GM18519 (cell line): ENCODE data around the gene POU6F1.
"Not testable (repeated sequence)": the region's sequence is repeated elsewhere in the genome, so short reads cannot be mapped to it uniquely, and the experiment has no call there.

ENCODE experiments used
- ATAC-seq: cut with Tn5 transposase; IDR thresholded peaks from one replicate; pipeline ENCODE4 v1.9.1; 2021; ENCODE audit warnings: mild to moderate bottlenecking, moderate library complexity; ENCODE audit not compliant: unreplicated experiment, low FRiP score

POU6F1 gene

DNA sequence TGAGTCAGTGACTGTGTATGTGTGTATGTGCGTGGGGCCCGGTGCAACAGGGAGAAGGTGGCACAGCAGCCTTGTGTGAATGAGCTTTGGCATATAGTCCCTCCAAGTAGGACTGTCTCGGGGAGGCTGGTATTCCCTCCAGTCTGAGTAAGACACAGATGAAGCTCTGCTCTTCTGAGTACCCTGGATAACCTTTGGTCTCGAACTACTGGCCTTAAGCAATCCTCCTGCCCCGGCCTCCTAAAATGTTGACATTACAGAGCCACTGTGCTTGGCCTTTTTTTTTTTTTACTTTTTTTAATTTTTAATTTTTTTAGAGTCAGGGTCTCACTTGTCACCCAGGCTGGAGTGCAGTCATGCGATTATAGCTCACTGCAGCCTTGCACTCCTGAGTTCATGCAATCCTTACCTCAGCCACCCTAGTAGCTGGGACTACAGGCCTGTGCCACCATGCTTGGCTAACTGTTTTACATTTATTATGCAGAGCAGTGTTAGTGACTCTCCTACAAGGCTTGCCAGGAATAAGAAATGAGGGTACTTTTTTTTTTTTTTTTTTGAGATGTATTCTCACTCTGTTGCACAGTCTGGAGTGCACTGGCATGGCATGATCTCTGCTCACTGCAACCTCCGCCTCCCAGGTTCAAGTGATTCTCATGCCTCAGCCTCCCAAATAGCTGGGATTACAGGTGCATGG is 11.4 kb upstream of the POU6F1 start:
- no peak for ATAC-seq

DNA sequence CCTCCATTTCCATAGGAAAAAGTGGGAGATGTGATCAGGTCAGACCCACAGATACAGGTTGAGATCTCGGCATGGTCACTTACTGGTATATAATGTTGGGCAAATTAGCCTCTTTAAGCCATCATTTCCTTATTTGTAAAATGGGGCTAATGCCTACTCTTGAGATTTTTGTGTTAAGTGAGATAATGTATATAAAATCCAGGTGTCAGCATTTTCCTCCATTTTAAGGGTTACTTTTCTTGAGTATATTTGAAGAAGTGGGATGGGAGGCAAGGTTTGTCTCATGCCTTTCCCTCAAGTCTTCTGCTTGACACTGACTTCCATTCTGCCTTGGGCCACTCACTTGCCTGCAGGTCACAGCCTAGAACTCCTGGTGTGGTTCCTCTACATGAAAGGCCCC is 10.1 kb upstream of the POU6F1 start:
- no peak for ATAC-seq

GRCh38 chr12:51227112-51227511 is 9.2 kb upstream of the POU6F1 start:
- ATAC-seq: not testable (repeated sequence)

DNA sequence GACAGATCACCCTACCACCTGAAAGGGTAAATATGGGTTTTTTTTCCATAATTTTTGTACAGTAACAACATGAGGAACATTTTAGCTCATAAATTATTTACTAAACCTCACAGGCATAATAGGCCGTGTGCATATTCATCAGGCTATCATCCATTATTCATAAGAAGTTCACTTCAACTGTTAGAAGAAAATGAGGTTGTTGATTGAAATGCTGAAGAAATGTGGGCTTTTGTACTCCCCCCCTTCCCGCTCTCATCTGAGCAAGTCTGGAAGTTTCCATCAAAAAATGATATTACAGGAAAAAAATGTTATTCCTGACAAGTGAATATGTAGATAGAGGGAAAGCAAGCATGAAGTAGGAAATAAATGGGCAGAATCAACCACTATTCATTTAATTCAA is 7.9 kb upstream of the POU6F1 start:
- no peak for ATAC-seq

GRCh38 chr12:51225234-51225633 is 7.4 kb upstream of the POU6F1 start:
- no peak for ATAC-seq

GRCh38 chr12:51224625-51225024 is 6.8 kb upstream of the POU6F1 start:
- no peak for ATAC-seq

GRCh38 chr12:51222461-51222860 is 4.6 kb upstream of the POU6F1 start:
- ATAC-seq: no peak

- not testable (repeated sequence) for ATAC-seq
Observed at GRCh38 chr12:51219857-51220256, 2.0 kb upstream of the POU6F1 start.

DNA sequence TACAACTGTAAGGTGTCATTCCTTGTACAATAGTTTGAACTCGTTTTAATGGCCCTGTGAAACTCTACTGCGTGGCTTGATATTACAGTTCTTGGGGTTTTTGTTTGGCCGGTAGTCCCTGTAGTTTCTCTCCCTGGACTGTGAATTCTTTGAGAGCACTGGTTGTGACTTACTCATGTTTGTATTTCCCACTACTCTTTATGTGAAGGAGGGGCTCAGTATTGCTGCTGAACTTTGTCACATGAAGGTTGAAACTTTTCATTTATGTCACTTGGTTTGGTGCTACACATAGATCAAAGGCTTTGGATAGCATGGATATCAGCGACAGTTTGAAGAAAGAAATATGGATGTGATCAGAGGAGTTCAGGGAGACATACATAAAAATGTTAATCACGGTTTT is 1.5 kb upstream of the POU6F1 start:
- no peak for ATAC-seq

DNA sequence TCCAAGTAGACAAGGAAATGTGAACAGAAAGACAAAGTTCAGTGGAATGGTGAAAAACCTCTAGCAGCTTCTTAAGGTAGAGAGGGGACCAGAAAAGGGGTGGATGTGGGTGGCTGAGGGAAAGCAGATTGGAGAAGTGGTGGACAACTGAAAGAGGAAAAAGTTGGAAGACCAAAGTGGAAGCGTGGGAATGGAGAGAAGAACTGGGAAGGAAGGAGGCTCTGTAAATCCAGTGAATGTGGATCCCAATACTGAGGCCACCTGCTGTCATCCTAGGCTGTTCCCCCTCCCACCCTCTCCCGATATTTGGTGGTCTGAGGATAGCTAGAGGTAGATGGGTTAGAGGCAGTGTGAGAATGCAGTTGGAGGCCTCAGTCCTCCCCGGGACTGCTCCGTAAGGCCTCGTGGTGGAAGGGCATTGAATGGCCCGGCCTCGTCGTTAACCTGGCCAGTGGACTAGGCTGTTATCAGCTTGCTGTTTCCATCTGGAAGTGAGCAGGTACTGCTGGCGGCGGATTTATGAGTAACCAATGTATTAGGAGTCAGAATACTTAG is 822 bp upstream of the POU6F1 start:
- no peak for ATAC-seq

- ATAC-seq: no peak
Observed at GRCh38 chr12:51217133-51217967, 512 bp downstream of the POU6F1 start.

DNA sequence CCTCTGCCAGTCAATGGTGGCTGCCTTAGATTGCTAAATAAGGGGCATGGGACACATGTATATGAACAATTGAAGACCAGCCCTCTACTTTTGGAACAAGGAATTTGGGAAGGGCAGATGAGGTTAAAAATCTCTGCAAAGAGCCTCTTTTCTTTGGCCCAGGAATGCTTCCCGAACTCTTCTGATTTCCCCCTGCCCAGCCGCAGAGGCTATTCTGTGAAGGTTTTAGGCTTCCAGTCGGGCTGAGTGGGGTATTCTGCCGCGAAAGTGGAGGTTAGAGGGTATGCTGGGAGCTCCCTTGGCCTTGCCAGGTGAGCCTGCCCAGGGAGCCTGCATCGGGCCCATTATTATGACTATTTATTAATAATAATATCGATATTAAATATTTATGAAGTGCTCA is 1.2 kb downstream of the POU6F1 start:
- ATAC-seq: no peak

GRCh38 chr12:51214895-51215294 is 3.0 kb downstream of the POU6F1 start:
- no peak for ATAC-seq

DNA sequence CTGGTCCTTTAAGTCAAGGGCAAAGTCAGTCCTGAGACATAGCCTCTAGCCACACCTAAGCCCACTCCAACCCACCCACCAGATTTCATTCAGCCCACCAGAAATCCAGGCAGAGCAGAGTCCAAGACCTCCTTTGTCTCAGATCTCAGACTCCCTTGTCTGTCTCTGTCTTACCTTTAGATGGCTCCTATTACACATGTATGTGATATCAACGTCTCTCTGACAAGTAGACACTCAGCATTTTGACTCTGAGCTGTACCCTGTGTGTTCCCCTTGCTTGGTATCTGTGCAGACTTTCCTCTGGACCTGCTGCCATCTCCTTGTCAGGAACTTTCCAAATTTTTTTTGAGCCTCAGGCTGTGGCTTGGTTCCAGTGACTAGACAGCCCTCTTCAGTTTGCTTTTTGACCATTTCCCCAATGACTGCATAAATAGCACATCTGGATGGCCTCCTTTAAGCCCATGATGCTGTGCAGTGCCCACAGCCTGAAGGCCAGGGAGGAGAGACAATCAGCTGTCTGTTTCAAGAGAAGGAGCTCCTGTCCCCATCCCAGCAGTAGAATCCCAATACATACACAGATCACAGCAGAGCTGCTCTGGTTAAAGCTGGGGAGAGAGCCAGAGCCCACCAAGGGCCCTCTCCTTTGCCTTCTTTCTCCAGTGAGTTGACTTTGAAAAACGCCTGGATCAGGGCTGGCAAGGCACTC is 7.0 kb downstream of the POU6F1 start:
- ATAC-seq: no peak

DNA sequence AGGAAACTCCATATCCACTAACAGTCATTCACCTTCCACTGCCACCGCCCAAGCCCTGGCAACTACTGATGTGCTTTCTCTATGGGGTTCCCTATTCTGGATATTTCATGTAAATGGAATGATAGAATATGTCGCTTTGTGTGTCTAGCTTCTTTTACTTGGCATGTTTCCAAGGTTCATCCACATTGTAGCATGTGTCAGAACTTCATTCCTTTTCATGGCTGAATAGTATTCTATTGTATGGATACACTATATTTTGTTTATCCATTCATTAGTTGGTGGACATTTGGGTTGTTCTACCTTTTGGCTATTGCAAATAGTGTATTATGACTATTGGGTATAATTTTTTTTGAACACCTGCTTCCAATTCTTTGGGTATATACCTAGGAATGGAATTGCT is 8.6 kb downstream of the POU6F1 start:
- no peak for ATAC-seq

GRCh38 chr12:51208016-51208660 is 9.7 kb downstream of the POU6F1 start:
- ATAC-seq: no peak

- ATAC-seq: no peak
Observed at GRCh38 chr12:51205350-51205749, 12.5 kb downstream of the POU6F1 start.

DNA sequence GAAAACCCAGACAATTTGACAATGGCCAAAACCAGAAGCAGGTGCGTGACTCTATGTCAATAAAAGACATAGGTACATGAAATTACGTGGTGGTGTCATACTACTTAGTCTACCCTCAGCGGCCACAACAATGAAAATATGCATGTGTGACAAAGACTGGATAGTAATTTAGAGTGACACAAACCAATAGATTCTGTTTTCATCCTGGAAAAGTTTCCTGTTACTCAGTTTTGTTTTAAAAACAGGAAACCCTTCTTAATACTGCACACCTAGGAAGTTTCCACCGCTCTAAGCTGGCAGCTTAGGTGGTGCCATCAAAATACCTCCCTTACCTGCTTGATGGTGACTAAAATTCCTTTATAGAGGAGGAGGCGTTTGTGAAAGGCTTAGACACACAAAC is 15.1 kb downstream of the POU6F1 start:
- ATAC-seq: no peak

DNA sequence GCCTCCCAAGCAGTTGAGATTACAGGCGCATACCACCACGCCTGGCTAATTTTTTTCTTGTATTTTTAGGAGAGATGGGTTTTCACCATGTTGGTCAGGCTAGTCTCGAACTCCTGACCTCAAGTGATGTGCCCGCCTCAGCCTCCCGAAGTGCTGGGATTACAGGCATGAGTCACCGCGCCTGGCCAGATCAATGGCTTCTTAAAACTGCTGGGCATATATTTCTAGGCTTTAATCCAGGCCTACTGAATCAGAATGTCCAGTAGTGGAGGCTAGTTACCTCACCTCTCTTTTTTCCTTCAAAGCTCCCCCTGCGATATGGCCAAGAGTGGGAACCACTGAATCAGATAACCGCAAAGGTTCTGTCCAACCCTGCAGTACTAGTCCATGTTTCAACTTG is 17.1 kb downstream of the POU6F1 start:
- no peak for ATAC-seq

GRCh38 chr12:51200156-51200555 is 17.7 kb downstream of the POU6F1 start:
- no peak for ATAC-seq
